Activated CD8-positive, alpha-beta memory T cell treated with anti-CD3 and anti-CD28 coated beads, Interleukin-2, amount 50 U/mL, for 4 hours (primary cell): ENCODE results near the gene PPP2R5C.

Experiments used
- DNase-seq: peaks from one replicate; pipeline ENCODE4 v3.0.0-alpha.2; 2020

PPP2R5C gene

DNA sequence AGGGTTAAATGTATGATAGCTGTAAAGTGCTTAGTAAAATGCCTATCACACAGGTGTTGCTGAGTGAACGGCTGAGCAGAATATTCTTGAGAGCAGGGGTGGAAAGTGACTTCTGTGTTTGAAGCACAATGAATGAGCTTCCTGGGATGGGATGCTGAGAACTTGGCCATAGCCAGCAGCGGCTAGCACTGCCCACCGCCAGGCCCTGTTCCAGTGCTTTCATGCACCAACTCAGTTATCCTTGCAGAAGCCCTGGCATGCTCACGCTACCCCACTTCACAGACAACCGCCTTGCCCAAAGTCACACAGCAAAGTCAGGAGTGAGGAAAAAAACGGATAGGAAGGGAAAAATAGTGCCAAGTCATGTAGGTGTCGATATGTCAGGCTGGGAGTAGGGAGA lies 213.7 kb downstream of the PPP2R5C start:
- no peak for DNase-seq
